ENCODE results near the gene BHLHE40.

The BHLHE40 gene

GRCh38 chr3:4953119-4953518, 26.1 kb upstream of the BHLHE40 start:
- no peak for ATAC-seq
- TF ChIP-seq POU6F1 (CRISPR knock-in tag; IDR thresholded peaks at IDR 0.05; ENCODE audit: borderline replicate concordance, low read depth) (no peak), ZFP30 (CRISPR knock-in tag; IDR thresholded peaks at IDR 0.05) (no peak), ARNTL (CRISPR knock-in tag; IDR thresholded peaks at IDR 0.05; ENCODE audit: borderline replicate concordance, low read depth) (no peak), ZNF70 (CRISPR knock-in tag; IDR thresholded peaks at IDR 0.05) (no peak), CREB5 (CRISPR knock-in tag; IDR thresholded peaks at IDR 0.05; ENCODE audit: low read depth) (no peak), TSHZ2 (CRISPR knock-in tag; IDR thresholded peaks at IDR 0.05) (no peak)

- no peak for ATAC-seq
- TF ChIP-seq ZC3H10 (CRISPR knock-in tag; IDR thresholded peaks at IDR 0.05): no peak
- no peak for TF ChIP-seq ZNF565 (CRISPR knock-in tag; conservative IDR thresholded peaks at IDR 0.05; ENCODE audit: low read depth)
- no peak for TF ChIP-seq BACH2 (CRISPR knock-in tag; IDR thresholded peaks at IDR 0.05; ENCODE audit: borderline replicate concordance)
- TF ChIP-seq TOX (CRISPR knock-in tag; IDR thresholded peaks at IDR 0.05; ENCODE audit: borderline replicate concordance): no peak
- no peak for TF ChIP-seq PATZ1 (CRISPR knock-in tag; IDR thresholded peaks at IDR 0.05; ENCODE audit: borderline replicate concordance)
- no peak for TF ChIP-seq CSRNP3 (CRISPR knock-in tag; IDR thresholded peaks at IDR 0.05)
- no peak for TF ChIP-seq ZFP30 (CRISPR knock-in tag; IDR thresholded peaks at IDR 0.05)
- TF ChIP-seq TSHZ2 (CRISPR knock-in tag; IDR thresholded peaks at IDR 0.05): no peak
- TF ChIP-seq OSR1 (CRISPR knock-in tag; IDR thresholded peaks at IDR 0.05): no peak
- no peak for TF ChIP-seq CREB5 (CRISPR knock-in tag; IDR thresholded peaks at IDR 0.05; ENCODE audit: low read depth)
- TF ChIP-seq ZFP3 (CRISPR knock-in tag; IDR thresholded peaks at IDR 0.05): no peak
- no peak for TF ChIP-seq ESRRG (CRISPR knock-in tag; IDR thresholded peaks at IDR 0.05)
- TF ChIP-seq TCF4 (CRISPR knock-in tag; IDR thresholded peaks at IDR 0.05; ENCODE audit: borderline replicate concordance): no peak
- no peak for TF ChIP-seq PPARA (CRISPR knock-in tag; IDR thresholded peaks at IDR 0.05; ENCODE audit: borderline replicate concordance)
- TF ChIP-seq ZNF8 (CRISPR knock-in tag; IDR thresholded peaks at IDR 0.05): no peak
- no peak for TF ChIP-seq RARB (CRISPR knock-in tag; IDR thresholded peaks at IDR 0.05)
- no peak for TF ChIP-seq POU6F1 (CRISPR knock-in tag; IDR thresholded peaks at IDR 0.05; ENCODE audit: borderline replicate concordance, low read depth)
These were observed 24.8 kb upstream of the BHLHE40 start for GRCh38 chr3:4954256-4955000.
